ENCODE data around the gene DNER.
"Not testable (repeated sequence)": the region's sequence is repeated elsewhere in the genome, so short reads cannot be mapped to it uniquely, and the experiment has no call there.

Gene DNER

GRCh38 chr2:229714080-229714735 is at the start of gene DNER:
Gene DNER (minus strand): TSS chr2:229714555. CDS start chr2:229714423, 132 bp downstream.
- DNase-seq, result peak in 1 of 2 experiments; percentile 67

- DNase-seq, result no peak
These were observed 47.3 kb upstream of the DNER start for GRCh38 chr2:229761663-229762062.

- not testable (repeated sequence) for DNase-seq
These were observed 43.1 kb upstream of the DNER start for GRCh38 chr2:229757462-229757861.

GRCh38 chr2:229752970-229753729 is 38.8 kb upstream of the DNER start:
- peak; percentile 10 to 54 for DNase-seq

- DNase-seq, result no peak
These were observed 35.4 kb upstream of the DNER start for GRCh38 chr2:229749779-229750178.

DNA sequence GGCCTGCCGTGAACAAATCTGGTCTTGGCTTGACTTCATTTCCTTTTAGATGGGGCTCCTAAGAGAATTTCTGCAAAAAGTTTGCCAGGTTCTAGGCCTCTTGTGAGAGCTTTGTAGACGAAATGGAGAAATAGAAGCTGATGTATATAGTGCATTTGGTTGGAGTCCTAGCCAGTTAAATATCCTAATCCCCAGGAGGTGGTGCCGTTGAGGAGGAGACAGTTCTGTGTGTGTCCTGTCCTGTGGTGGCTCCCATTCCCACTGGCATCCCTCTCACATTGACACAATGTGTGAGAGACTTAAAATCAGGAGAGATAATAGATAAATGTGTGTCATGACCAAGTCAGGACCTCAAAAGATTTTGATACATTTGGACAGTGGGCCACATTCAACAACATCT is 34.6 kb upstream of the DNER start:
- DNase-seq, result no peak

DNA sequence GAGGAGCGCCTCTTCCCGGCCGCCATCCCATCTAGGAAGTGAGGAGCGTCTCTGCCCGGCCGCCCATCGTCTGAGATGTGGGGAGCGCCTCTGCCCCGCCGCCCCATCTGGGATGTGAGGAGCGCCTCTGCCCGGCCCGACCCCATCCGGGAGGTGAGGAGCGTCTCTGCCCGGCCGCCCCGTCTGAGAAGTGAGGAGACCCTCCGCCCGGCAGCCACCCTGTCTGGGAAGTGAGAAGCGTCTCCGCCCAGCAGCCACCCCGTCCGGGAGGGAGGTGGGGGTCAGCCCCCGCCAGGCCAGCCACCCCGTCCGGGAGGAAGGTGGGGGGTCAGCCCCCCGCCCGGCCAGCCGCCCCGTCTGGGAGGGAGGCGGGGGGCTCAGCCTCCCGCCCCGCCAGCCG is 28.3 kb upstream of the DNER start:
- DNase-seq, result not testable (repeated sequence)

DNA sequence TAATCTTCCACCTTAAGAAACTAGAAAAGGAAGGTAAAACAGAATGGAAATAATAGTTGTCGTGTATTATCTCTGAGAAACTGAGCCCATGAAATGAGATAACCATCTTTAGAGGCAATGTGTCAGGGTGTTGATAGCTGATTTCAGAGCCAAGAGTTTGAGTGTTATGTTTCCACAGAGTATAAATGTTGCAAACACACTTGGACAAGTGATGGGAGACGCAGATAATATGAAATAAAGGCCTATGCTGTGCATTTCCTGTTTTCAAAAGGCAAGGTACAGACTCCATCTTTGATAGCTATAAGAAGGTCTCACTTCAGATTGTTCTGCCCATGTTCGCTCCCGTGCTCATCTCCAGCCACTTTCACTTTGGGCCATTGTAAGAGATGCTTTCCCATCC is 25.9 kb upstream of the DNER start:
- no peak for DNase-seq

GRCh38 chr2:229738024-229738625 is 23.8 kb upstream of the DNER start:
- DNase-seq, result no peak

DNA sequence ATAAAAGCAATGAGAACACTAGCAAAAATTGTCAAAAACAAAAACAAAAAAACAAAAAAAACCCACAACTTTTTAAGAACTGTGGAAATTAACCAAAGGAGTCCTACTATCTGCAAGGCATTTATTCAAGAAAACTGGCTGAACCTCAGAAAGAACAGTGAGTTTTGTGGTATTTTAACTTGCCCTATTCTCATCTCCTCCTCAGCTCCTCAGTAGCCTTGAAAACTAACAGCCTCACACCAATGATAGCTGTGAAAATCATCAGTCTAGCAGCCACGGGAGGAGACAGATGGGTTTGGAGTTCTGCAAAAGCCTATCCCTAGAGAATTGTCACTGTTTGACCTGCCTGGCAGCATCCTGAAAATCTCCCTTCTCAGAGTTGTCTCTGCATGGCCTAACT is 20.1 kb upstream of the DNER start:
- no peak for DNase-seq

GRCh38 chr2:229733611-229734245 is 19.4 kb upstream of the DNER start:
- no peak for DNase-seq

GRCh38 chr2:229732897-229733296 is 18.5 kb upstream of the DNER start:
- DNase-seq, result no peak

DNA sequence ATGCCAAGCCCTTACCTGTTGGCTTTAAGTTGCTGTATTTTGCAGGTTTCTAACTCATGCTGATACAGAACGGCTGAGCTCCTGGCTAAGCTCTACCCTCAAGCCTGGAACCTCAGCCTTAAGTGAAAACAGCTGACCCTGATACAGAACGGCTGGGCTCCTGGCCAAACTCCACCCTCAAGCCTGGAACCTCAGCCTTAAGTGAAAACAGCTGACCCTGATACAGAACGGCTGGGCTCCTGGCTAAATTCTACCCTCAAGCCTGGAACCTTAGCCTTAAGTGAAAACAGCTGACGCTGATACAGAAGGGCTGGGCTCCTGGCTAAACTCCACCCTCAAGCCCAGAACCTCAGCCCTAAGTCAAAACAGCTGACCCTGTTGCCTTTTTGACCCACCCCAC is 17.6 kb upstream of the DNER start:
- DNase-seq, result no peak

DNA sequence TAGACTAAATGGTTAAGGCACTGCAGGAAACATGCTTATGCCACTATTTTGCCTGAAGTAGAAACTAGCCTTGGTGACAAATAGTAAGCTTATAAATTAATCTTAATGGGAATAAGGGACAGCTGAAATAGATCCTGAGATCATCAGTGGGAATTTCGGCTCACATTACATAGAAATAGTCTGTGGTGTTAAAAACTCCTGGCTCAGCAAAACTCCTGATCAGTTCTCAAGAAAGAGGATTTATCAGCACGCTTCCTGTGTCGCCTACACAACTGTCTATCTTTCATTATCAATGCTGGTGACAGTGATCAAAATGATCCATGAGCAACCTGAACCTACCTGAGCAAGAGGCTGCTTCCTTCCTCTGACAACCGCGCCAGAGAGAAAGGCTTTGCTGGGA is 17.0 kb upstream of the DNER start:
- no peak for DNase-seq

GRCh38 chr2:229728370-229728769 is 14.0 kb upstream of the DNER start:
- no peak for DNase-seq

GRCh38 chr2:229726643-229727042 is 12.3 kb upstream of the DNER start:
- DNase-seq, result no peak

GRCh38 chr2:229725716-229726574 is 11.6 kb upstream of the DNER start:
- DNase-seq, result no peak

- DNase-seq, result not testable (repeated sequence)
These were observed 8.8 kb upstream of the DNER start for GRCh38 chr2:229723192-229723591.

DNA sequence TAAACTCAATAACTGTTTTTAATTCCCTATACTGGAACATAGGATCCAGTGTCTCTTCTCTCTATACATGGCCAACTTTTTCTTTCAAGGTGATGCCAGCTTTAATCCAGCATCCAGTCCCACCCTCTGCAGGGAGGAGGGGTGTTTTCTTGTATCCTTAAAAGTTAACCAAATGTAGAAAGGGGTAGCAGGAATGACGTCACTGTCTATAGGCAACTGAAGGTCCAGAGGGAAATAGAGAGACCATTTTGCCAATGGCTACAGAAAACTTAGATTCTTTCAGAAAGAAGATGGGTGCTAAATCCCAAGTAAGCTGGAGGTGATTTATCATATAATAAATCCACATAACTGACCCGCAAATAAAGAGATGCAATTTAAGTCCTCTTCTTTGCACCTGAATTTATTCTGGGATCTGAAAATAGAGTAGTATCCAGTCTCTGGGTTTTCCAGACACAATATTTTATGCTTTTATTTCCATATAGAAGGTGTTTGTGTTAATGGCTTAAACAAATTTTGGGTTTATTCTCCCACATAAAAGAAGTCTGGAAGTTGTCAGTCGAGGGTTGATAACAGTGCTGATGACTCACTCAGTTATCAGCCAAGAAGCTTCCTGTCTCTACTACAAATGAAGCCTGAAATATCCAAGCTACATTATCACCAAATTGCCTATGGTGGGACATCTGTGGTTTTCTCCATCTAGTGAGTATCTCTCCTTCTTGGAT is 5.7 kb upstream of the DNER start:
- no peak for DNase-seq

GRCh38 chr2:229718057-229718456 is 3.7 kb upstream of the DNER start:
- DNase-seq, result no peak

GRCh38 chr2:229715895-229716507 is 1.6 kb upstream of the DNER start:
- peak; percentile 33 to 74 for DNase-seq
